Measurements from ENCODE around the gene TP53RK.

- TF ChIP-seq CTCF (IDR thresholded peaks at IDR 0.05), result no peak
- TF ChIP-seq POLR2A (IDR thresholded peaks at IDR 0.05), result no peak
Observed at GRCh38 chr20:46735436-46735835, 46.2 kb upstream of the TP53RK start.

All from body of pancreas (tissue), 4 donors.